Chondrocyte (in vitro differentiated cells): Measurements from ENCODE around the gene CTNS. TPM values are rescaled to one million over a fixed set of nuclear protein-coding genes. Genes with fewer than 3 reads are reported as not detected.

Experiments
- DNase-seq: peaks from one replicate; pipeline ENCODE4 v3.0.0; 2021; ENCODE audit warnings: mixed read lengths, low spot score
- H3K27ac Mint-ChIP-seq: one replicate; pipeline ENCODE4 v1.8.0; 2021; ENCODE audit warnings: mild to moderate bottlenecking, moderate library complexity, mixed read lengths; ENCODE audit not compliant: unreplicated experiment
- H3K27me3 Mint-ChIP-seq: 2 replicates; pipeline ENCODE4 v1.8.0; 2021; ENCODE audit warnings: low read depth, mixed read lengths
- H3K36me3 Mint-ChIP-seq: 2 replicates; pipeline ENCODE4 v1.8.0; 2021; ENCODE audit warnings: low read depth, mixed read lengths
- H3K4me1 Mint-ChIP-seq: 2 replicates; pipeline ENCODE4 v1.8.0; 2021; ENCODE audit warnings: low read depth, mild to moderate bottlenecking, mixed read lengths
- H3K4me3 Mint-ChIP-seq: one replicate; pipeline ENCODE4 v1.8.0; 2021; ENCODE audit warnings: mild to moderate bottlenecking, moderate library complexity, mixed read lengths; ENCODE audit not compliant: unreplicated experiment
- H3K9me3 Mint-ChIP-seq: 2 replicates; pipeline ENCODE4 v1.8.0; 2021; ENCODE audit warnings: low read depth, mixed read lengths
- CTCF ChIP-seq: fragments of 200-600 bp; sonication (generic); IDR thresholded peaks from 2 replicates; pipeline ENCODE4 v1.5.0; 2021; ENCODE audit warnings: antibody characterized with exemption, mild to moderate bottlenecking, moderate library complexity
- total RNA-seq: library from RNA; stranded (reverse); gene quantifications from 3 replicates; pipeline ENCODE4 v1.2.1, GENCODE V29; 2021

CTNS gene
- total RNA-seq, 1 donor from 2014 or later = 17.8 TPM

GRCh38 chr17:3668279-3669084 is 31.9 kb downstream of the CTNS start, which contains the start of the genes EMC6 and TAX1BP3:
Gene EMC6, plus strand, starts transcription at chr17:3668812. Its CDS starts 335 bp downstream, at chr17:3669147.
Gene TAX1BP3, minus strand, starts transcription at chr17:3668578. Its CDS starts 52 bp downstream, at chr17:3668526.
- Mint-ChIP-seq H3K9me3 (no peaks in the 10 kb centered on the region), H3K4me1 (peaks cover 37% of the 10 kb centered on the region), H3K4me3 (peak within 1 kb of the TSS; percentile 91), H3K27ac (peak within 1 kb of the TSS; percentile 95), H3K36me3 (peaks cover 2% of the 10 kb centered on the region), H3K27me3 (no peaks in the 10 kb centered on the region)
- no peak for TF ChIP-seq CTCF
- DNase-seq = peak; percentile 99

- H3K27me3 Mint-ChIP-seq = no peaks in the 10 kb centered on the region
- no peak for TF ChIP-seq CTCF
- H3K36me3 Mint-ChIP-seq = peaks cover 2% of the 10 kb centered on the region
- H3K4me3 Mint-ChIP-seq = peak overlapping the region; percentile 91
- H3K9me3 Mint-ChIP-seq = no peaks in the 10 kb centered on the region
- DNase-seq = no peak
- peaks cover 37% of the 10 kb centered on the region for H3K4me1 Mint-ChIP-seq
- peak overlapping the region; percentile 74 for H3K27ac Mint-ChIP-seq
These were observed 32.5 kb downstream of the CTNS start for GRCh38 chr17:3669085-3669347.

- Mint-ChIP-seq H3K36me3 (peaks cover 2% of the 10 kb centered on the region), H3K27ac (peak overlapping the region; percentile 74), H3K27me3 (no peaks in the 10 kb centered on the region), H3K4me1 (peaks cover 37% of the 10 kb centered on the region), H3K9me3 (no peaks in the 10 kb centered on the region), H3K4me3 (peak overlapping the region; percentile 91)
- no peak for DNase-seq
- TF ChIP-seq CTCF = no peak
These were observed 33.0 kb downstream of the CTNS start for GRCh38 chr17:3669548-3669947.

- DNase-seq = no peak
- no peak overlapping the region for H3K4me3 Mint-ChIP-seq
- no peaks in the 10 kb centered on the region for H3K36me3 Mint-ChIP-seq
- H3K27me3 Mint-ChIP-seq = no peaks in the 10 kb centered on the region
- H3K27ac Mint-ChIP-seq = no peak overlapping the region
- TF ChIP-seq CTCF = no peak
- no peaks in the 10 kb centered on the region for H3K9me3 Mint-ChIP-seq
- peaks cover 10% of the 10 kb centered on the region for H3K4me1 Mint-ChIP-seq
These were observed 36.0 kb downstream of the CTNS start for GRCh38 chr17:3672571-3672970.

GRCh38 chr17:3675886-3676285 is 39.3 kb downstream of the CTNS start:
- H3K4me1 Mint-ChIP-seq = no peaks in the 10 kb centered on the region
- H3K27ac Mint-ChIP-seq = no peak overlapping the region
- no peaks in the 10 kb centered on the region for H3K36me3 Mint-ChIP-seq
- no peaks in the 10 kb centered on the region for H3K9me3 Mint-ChIP-seq
- no peak for TF ChIP-seq CTCF
- no peak overlapping the region for H3K4me3 Mint-ChIP-seq
- H3K27me3 Mint-ChIP-seq = no peaks in the 10 kb centered on the region
- DNase-seq = no peak
